Measurements from ENCODE around the gene RALGAPB.
"Not testable (repeated sequence)": the region's sequence is repeated elsewhere in the genome, so short reads cannot be mapped to it uniquely, and the experiment has no call there.

The RALGAPB gene

DNA sequence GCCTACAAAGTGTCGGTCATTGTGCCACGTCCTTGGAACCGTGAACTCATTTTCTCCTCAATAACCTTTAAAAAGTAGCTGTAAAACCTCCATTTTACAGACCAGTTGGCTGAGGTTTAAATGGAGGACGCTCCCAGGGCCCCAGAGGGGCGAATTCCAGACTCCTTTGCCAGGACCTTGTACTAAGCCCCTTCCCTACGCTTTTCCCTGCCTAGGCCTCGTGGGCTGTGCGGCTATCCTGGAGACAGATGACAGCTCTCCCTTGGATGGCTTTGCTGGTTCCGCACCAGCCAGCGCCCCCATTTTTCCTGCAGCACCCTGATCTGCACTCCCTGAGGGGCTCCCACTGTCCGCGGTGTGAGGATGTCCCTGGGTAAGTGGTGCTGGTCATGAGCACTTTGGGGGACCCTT, 25.4 kb upstream of the RALGAPB start:
- no peak for DNase-seq (ENCODE audit: low read depth)

DNA sequence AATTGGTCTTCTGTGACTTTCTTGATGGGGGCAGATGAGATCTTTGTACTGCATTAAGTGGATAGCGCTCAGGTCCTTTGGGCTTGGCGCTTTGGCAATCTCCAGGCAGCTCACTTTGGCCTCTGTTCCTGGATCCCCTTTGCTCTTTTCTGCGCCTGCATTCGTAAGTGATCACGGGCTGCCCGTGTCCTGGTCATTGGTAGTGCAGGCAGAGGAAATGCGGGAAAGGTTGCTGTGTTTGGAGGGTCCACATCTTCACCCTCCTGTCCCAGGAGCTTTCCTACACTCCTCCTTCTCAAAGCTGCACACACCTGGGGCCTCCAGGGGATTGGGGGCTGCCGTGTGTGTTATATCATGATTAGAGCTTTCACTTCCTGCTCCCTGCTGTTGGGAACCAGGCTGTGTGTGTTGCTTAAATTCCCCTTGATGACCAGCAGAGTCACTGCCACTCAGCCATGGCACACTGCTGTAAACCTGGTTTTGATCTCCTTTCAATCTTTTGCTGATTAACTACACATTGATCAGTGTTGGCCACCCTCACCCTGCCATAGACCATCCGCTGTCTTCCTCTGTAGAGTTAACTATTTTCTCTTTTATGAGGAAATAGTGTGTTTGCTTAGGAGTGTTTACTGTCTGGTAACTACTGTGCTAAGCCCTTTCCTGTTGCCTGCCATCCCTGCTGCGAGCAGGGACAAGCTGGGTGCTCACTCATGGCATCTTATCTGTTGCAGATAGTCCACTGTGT, 24.5 kb upstream of the RALGAPB start:
- no peak for DNase-seq (ENCODE audit: low read depth)

DNA sequence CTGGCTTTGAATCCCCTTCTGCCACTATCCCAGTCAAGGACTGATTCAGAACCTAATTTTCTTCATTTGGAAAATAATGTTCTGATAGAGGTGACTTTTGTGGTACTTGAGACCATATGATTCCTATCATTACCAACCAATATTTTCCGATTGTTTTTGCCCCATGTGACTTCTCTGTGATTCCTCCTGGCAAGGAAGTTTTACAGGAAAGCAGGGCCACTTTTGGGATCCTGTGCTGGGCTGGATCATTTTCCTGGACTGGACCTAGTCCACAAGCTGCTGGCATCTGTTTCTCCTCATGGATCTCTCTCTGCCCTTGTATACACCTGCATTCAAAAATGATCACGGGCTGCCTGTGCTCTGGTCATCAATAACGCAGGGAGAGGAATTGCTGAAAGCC, 23.6 kb upstream of the RALGAPB start:
- no peak for DNase-seq (ENCODE audit: low read depth)

DNA sequence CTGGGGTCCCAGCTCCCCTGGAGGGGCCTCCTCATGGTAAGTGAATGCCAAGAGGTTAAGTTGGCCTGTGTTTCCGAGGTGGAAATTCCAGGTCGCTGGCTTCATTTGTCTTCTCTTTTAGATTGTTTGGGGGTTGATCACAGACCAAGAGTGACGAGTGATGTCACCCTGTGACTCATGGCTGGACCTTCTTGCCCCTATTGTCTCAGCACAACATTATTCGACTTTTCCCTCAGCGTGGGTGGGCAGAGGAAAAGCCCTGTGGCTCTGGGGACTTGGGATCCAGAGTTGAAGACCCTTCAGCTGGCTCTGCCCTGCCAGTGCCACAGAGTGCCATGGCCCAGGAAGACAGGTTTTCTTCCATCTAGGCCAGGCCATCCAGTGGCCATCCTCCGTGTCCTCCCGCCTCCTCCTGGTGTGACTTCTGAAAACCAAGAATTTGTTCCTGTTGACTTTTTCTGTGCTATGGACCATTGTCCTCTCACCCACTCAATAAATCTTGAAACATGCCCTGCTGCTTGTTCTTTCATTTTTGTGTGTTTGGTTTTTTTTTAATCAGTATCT, 22.1 kb upstream of the RALGAPB start:
- DNase-seq (ENCODE audit: low read depth): no peak

DNA sequence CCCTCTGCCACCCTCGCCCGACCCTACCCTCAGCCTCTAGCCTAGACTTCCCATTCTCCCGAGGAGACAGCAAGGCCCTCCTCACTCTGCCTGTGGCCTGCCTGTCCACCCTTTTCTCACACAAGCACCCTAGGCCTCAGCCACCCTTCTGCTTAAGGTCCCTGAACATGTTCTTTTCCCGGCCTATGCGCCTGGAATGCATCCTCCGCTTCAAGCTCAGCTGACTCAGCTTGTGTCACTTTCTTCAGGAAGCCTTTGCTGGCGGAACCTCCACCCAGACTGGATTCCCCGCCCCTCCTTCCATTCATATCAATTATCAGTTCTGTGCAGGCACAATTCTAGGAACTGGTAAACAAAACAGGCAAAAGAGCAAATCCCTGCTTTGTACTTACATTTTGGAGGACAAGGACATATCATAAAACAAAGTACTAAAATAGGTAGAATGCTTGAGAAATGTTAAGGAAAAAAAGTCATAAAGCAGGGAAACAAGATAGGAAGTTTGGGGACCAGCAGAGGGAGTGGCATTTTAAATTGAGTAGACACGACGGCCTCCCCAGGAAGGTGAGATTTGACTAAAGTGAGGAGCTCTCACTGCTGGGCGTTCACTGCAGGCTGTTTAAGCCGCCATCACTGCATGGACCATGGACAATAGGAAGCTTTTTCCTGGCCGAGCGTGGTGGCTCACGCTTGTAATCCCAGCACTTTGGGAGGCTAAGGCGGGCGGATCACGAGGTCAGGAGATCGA, 19.6 kb upstream of the RALGAPB start:
- DNase-seq (ENCODE audit: low read depth): no peak

DNA sequence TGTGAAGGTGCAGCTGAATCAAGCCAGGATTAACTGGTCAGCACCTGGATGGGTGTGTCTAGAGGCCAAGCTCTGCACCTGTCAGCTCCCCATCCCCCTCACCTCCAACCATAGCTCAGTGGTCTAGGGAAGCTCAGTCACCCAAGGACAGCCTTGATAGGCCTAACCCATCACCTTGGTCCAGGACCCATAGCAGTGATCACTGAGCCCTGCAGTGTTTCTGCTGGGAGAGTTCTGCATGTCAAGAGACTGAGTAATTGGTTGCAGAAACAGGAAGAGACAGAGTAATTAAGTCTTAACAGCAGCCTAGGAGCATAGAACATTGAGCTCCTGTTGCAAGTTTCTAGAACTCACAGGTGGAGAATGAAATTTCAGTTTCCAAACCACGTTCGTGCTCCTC, 18.7 kb upstream of the RALGAPB start:
- DNase-seq (ENCODE audit: low read depth): no peak

DNA sequence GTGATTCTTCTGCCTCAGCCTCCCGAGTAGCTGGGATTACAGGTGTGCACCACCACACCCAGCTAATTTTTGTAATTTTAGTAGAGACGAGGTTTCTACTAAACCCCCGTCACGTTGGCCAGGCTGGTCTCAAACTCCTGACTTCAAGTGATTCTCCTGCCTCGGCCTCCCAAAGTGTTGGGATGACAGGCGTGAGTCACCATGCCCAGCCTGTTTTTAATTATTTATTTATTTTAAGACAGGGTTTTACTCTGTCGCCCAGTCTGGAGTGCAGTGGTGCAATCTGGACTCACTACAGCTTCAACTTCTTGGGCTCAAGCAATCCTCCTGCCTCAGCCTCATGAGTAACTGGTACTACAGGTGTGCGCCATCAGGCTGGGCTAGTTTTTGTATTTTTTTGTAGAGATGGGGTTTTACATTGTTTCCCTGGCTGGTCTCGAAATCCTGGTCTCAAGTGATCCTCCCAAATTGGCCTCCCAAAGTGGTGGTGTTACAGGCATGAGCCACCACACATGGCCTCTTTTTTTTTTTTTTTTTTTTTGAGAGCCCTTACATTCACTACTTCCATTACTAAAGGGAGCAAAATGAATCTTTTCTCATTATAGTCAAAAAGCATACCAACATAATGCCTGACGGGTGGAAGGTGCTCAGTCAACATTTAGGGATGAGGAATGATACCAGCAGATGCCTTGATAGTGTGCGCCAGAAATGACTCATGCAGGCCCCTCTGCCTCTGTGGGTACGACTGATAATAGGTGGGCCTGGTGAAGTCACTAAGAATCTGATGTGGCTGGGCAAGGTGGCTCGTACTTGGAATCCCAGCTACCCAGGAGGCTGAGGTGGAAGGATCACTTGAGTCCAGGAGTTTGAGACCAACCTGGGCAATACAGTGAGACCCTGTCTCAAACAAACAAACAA, 17.8 kb upstream of the RALGAPB start:
- no peak for DNase-seq (ENCODE audit: low read depth)

DNA sequence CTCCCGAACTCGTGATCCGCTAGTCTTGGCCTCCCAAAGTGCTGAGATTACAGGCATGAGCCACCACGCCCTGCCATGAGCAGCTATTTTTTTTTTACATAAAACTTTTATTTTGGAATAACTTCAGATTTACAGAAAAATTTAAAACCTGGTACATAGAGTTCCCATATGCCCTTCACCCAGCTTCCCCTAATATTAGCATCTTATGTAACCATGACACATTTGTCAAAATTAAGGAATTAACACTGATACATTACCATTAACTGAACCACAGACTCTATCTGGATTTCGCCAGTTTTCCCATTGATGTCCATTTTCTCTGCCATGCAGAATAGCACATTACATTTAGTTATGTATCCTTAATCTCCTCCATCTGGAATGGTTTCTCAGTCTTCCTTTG, 14.3 kb upstream of the RALGAPB start:
- no peak for DNase-seq (ENCODE audit: low read depth)

DNA sequence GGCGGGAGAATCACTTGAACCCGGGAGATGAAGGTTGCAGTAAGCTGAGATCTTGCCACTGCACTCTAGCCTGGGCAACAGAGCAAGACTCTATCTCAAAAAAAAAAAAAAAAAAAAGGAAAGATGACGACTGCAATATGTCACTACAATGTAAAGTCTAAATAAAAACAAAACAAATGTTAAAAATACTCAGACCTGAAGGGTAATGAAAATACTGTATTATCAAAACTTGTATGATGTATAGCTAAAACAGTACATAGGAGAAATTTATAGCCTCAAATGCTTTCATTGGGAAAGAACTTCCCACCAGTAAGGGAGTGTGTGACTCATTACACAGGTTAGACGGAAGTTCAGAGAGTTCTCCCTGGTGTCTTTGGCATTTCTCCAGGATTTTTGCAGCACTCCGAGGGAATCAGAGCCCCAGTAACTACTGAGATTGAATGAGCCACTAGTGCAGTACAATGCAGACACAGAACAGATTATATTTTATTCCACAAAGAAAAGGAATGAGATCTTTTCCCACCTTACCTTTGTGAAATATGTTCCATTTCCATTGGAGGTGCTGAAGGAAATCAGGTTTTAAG, 12.5 kb upstream of the RALGAPB start:
- DNase-seq (ENCODE audit: low read depth): peak; percentile 42

DNA sequence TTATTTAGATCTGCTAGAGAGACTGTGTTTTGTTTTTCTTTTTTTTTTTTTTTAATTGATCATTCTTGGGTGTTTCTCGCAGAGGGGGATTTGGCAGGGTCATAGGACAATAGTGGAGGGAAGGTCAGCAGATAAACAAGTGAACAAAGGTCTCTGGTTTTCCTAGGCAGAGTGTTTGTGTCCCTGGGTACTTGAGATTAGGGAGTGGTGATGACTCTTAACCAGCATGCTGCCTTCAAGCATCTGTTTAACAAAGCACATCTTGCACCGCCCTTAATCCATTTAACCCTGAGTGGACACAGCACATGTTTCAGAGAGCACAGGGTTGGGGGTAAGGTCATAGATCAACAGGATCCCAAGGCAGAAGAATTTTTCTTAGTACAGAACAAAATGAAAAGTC, 12.0 kb upstream of the RALGAPB start:
- not testable (repeated sequence) for DNase-seq (ENCODE audit: low read depth)

DNA sequence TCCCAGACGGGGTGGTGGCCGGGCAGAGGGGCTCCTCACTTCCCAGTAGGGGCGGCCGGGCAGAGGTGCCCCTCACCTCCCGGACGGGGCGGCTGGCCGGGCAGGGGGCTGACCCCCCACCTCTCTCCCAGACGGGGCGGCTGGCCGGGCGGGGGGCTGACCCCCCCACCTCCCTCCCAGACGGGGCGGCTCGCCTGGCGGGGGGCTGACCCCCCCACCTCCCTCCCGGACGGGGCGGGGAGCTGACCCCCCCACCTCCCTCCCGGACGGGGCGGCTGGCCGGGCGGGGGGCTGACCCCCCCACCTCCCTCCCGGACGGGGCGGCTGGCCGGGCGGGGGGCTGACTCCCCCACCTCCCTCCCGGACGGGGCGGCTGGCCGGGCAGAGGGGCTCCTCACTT, 11.5 kb upstream of the RALGAPB start:
- DNase-seq (ENCODE audit: low read depth): not testable (repeated sequence)

DNA sequence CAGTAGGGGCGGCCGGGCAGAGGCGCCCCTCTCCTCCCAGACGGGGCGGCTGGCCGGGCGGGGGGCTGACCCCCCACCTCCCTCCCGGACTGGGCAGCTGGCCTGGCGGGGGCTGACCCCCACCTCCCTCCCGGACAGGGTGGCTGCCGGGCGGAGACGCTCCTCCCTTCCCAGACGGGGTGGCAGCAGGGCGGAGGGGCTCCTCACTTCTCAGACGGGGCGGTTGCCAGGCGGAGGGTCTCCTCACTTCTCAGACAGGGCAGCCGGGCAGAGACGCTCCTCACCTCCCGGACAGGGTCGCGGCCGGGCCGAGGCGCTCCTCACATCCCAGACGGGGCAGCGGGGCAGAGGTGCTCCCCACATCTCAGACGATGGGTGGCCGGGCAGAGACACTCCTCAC, 11.1 kb upstream of the RALGAPB start:
- DNase-seq (ENCODE audit: low read depth): not testable (repeated sequence)

DNA sequence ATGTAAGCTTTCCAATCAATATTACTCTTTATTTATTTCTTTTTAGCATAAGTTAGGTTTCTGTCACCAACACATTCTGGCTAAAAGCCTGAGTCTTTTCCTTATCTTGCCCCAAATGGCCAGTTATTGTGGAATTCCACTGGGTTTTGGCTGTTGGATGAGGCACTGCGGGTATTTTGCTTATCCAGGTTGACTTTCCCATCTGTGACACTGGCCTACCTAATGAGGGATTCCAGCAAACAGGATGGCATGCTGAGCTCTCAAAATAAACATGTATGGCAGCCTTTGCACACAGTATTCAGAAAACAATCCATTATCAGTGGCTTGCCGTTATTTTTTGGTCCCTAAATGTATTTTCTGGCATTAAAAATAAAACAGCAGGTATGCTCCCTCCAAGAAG, 6.5 kb upstream of the RALGAPB start:
- DNase-seq (ENCODE audit: low read depth): no peak

DNA sequence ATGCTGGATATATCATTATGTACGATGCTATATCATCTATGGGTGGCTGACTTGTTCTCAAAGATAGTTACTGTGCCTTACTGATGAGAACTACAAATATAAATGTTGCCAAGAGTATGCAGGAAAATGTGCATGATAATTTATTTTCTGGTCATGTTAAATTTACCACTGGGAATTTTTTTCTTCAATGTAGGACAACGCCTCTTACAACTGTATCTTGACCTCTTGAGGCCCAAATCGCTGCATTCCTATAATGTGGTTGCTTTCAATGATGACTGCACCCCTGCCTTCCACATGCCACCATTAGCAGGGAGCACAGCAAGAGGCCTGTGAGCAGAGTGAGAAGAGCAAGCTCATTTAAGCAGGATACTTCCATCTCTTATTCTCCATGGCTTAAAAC, 5.7 kb upstream of the RALGAPB start:
- DNase-seq (ENCODE audit: low read depth): no peak

DNA sequence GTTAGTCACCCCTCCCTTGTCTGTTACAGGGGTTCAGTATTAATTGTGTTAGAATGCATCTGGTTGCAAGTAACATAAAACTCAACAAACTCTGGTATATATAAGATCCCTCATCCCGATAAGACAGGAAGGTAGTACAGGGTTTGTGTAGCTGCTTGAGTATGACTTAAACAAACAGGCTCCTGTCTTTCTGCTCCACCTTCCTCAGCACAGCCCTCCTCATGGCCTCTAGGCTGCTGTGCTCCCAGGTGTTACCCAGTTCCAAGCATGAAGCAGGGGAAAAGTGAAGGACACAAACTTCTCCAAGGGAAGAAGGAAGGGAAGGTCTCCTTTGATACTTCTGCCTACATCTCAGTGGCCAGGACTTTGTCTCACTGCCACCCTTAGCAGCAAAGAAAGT, 1.4 kb upstream of the RALGAPB start:
- DNase-seq (ENCODE audit: low read depth): no peak

DNA sequence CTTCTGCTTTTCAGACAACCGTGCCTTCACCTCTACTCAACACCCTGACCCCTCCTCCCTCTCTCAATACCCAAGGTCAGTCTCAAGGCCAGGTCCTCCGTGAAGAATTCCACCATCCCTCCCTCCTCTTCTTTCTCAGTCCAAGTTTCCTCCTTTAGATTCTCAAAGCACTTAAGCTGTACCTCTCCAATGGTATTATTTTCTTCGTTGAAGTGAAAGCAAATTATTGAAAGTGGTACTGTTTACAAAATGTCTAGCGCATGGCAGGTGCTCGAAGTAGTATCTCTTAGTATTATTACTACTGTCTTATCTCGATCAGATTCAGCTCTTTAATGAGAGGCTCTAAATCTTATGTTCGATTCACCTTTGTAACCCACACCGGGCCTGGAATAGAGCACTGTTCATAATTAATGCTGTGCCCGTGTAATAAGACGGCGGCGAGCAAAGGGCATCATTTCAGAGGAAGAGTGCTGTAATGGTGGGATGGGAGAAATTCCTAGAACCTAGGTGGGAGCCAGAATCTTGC, 593 bp upstream of the RALGAPB start:
- no peak for DNase-seq (ENCODE audit: low read depth)

DNA sequence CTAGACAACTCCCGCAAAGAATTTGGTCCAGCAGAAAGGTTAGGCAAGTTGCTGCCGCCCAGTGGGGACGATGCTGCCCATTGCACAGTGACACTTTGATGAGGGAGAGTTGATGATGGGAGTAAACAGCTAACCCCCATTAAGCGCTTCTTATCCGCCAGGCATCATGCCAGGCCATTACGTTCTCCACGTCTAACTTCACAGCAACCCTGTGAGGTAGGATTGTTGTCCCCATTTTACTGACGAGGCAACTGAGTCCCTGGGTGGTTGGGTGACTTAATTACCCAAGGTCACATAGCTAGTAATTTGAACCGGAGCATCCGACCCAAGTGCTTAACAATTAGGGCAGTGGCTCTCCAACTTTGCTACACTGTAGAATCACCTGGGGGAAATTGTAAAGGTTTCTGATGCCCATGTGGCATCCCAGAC, 738 bp downstream of the RALGAPB start:
- DNase-seq (ENCODE audit: low read depth): no peak

DNA sequence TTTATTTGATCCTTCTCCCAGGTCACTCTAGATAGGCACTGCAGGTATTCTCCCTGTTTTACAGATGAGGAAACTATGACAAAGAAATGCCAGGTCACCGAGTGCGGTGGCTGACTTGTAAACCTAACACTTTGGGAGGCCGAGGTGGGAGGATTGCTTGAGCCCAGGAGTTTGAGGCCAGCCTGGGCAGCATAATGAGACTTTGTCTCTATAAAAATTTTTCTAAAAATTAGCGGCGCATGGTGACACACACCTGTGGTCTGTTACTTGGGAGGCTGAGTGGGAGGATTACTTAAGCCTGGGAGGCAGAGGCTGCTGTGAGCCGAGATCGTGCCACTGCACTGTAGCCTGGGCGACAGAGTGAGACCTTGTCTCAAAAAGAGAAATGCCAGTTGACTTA, 5.1 kb downstream of the RALGAPB start:
- no peak for DNase-seq (ENCODE audit: low read depth)

DNA sequence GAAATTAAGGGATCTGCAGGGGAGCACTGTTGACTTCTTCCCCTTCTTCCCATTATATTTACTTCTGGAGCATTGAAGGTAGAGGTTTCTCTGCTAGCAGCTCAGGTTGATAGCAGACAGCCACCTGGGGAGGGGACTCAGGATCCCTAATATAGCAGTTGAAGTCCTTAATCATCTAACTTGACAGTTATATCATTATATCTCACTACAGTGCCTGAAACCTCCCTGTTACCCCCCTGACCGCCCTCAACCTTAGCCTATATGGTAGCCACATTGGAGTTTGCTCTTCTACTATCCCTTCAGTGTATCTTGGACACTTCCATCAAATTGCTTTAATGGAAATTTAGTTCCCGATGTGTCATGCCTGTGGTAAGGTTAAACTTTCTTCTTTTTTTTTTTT, 7.0 kb downstream of the RALGAPB start:
- DNase-seq (ENCODE audit: low read depth): no peak

DNA sequence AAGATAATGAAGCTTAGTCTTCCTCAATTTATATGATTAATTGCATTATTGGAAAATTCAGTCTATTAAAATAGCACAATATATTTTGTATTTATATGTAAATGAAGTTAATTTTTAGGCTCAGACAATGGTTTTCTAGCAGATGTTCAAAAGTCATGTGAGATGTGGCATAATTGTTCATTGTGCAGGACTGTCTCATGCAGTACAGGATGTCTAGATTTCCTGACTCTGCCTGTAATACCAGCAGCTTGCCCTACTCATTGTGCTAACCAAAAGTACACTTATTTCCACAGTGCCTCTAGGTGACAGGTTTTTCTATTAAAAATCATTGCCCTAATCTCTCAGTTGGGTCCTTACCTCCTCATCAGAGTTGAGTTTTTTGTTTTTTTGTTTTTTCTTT, 12.4 kb downstream of the RALGAPB start:
- DNase-seq (ENCODE audit: low read depth): no peak

DNA sequence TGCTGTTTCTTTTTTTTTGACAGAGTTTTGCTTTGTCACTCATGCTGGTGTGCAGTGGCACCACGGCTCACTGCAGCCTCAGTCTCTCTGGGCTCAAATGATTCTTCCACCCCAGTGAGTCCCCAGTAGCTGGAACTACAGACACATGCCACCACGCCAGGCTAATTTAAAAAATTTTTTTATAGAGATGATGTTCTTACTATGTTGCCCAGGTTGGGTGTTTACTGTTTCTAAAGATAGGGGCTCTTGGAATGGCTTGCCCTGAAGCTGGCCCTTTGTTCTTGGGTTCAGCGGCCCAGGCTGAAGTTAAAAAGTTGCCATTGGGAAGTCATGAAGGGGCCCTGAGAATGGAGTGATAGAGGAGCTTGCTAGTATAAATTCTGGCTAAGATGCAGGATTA, 16.5 kb downstream of the RALGAPB start:
- DNase-seq (ENCODE audit: low read depth): no peak
